Urinary bladder (tissue), 2 donors: Measurements from ENCODE around the gene E2F8. TPM values are rescaled to one million over a fixed set of nuclear protein-coding genes. Genes with fewer than 3 reads are reported as not detected.

Experiments
- polyA plus RNA-seq: library from polyadenylated mRNA; stranded (reverse); fragments of 200-250 nt; gene quantifications from one replicate; pipeline ENCODE4 v1.2.3, GENCODE V29; 2013
- total RNA-seq: library from RNA; depleted of rRNA; stranded (reverse); fragments of >200 nt; gene quantifications from one replicate; pipeline ENCODE4 v1.2.3, GENCODE V29; 2014
- donor health status: healthy.

E2F8 gene
- total and polyA plus RNA-seq, 2 donors = 0.41 to 4.8 TPM

Other genes with a start within 250 kb of the E2F8 start
- not detected for gene MRGPRX2, start 180.2 kb downstream of the E2F8 start, total RNA-seq
- 0.29 TPM for gene MRGPRX2, start 180.2 kb downstream of the E2F8 start, polyA plus RNA-seq
- gene ZDHHC13, start 123.8 kb downstream of the E2F8 start, total RNA-seq = 26.5 TPM
- gene ZDHHC13, start 123.8 kb downstream of the E2F8 start, polyA plus RNA-seq = 10.2 TPM
- 24.0 TPM for gene CSRP3, start 39.0 kb downstream of the E2F8 start, total RNA-seq
- gene CSRP3, start 39.0 kb downstream of the E2F8 start, polyA plus RNA-seq = not detected